NCI-H146 treated with DMSO at 0.1 percent for 48 hours (cell line): ENCODE data around the gene CCDC102A.

ENCODE experiments used
- DNase-seq: peaks from one replicate; lab custom pipeline; 2025; ENCODE audit not compliant: unreplicated experiment; lab: John Stamatoyannopoulos, UW

The CCDC102A gene

GRCh38 chr16:57522960-57523359 lies 13.4 kb downstream of the CCDC102A start:
- no peak for DNase-seq

- no peak for DNase-seq
Measured at GRCh38 chr16:57519796-57520360, 16.5 kb downstream of the CCDC102A start.

GRCh38 chr16:57518922-57519321 lies 17.4 kb downstream of the CCDC102A start:
- no peak for DNase-seq

GRCh38 chr16:57518520-57518919 lies 17.9 kb downstream of the CCDC102A start:
- DNase-seq = no peak

GRCh38 chr16:57517397-57518367 lies 18.7 kb downstream of the CCDC102A start:
- no peak for DNase-seq

- no peak for DNase-seq
Measured at GRCh38 chr16:57516773-57517172, 19.6 kb downstream of the CCDC102A start.

GRCh38 chr16:57516176-57516725 lies 20.1 kb downstream of the CCDC102A start:
- no peak for DNase-seq

GRCh38 chr16:57514791-57515600 lies 21.4 kb downstream of the CCDC102A start:
- no peak for DNase-seq

- no peak for DNase-seq
Measured at GRCh38 chr16:57514371-57514770, 22.0 kb downstream of the CCDC102A start.

- no peak for DNase-seq
Measured at GRCh38 chr16:57513371-57514102, 22.8 kb downstream of the CCDC102A start.

GRCh38 chr16:57512296-57513001 lies 23.9 kb downstream of the CCDC102A start:
- no peak for DNase-seq

- DNase-seq = no peak
Measured at GRCh38 chr16:57510016-57510871, 26.1 kb downstream of the CCDC102A start.

GRCh38 chr16:57509231-57509923 lies 27.0 kb downstream of the CCDC102A start:
- no peak for DNase-seq

GRCh38 chr16:57508035-57508425 lies 28.3 kb downstream of the CCDC102A start:
- DNase-seq = no peak

- DNase-seq = no peak
Measured at GRCh38 chr16:57507136-57508034, 29.0 kb downstream of the CCDC102A start.

GRCh38 chr16:57505169-57505568 lies 31.2 kb downstream of the CCDC102A start:
- no peak for DNase-seq

- DNase-seq = no peak
Measured at GRCh38 chr16:57504491-57504890, 31.9 kb downstream of the CCDC102A start.
